Measurements from ENCODE around the gene ELOF1.
"Not testable (repeated sequence)": the region's sequence is repeated elsewhere in the genome, so short reads cannot be mapped to it uniquely, and the experiment has no call there.

Gene ELOF1

GRCh38 chr19:11558881-11559828 is at the start of gene ELOF1:
Gene ELOF1, minus strand, starts transcription at chr19:11559230. Its CDS starts 4,883 bp downstream, at chr19:11554347.
- peak; percentile 76 for FAIRE-seq

- no peak for FAIRE-seq
These were observed 47.5 kb upstream of the ELOF1 start for GRCh38 chr19:11606484-11606883.

GRCh38 chr19:11599704-11600103 is 40.7 kb upstream of the ELOF1 start:
- FAIRE-seq: not testable (repeated sequence)

GRCh38 chr19:11598746-11599145 is 39.7 kb upstream of the ELOF1 start:
- FAIRE-seq: no peak

GRCh38 chr19:11598103-11598483 is 39.1 kb upstream of the ELOF1 start:
- no peak for FAIRE-seq

- peak; percentile 96 for FAIRE-seq
These were observed 38.4 kb upstream of the ELOF1 start, which contains the start of gene ZNF627 for GRCh38 chr19:11597202-11598102. Gene ZNF627, plus strand, starts transcription at chr19:11597483. Its CDS starts 145 bp downstream, at chr19:11597628.

- no peak for FAIRE-seq
These were observed 37.1 kb upstream of the ELOF1 start for GRCh38 chr19:11596156-11596555.

- no peak for FAIRE-seq
These were observed 35.1 kb upstream of the ELOF1 start for GRCh38 chr19:11594084-11594483.

- no peak for FAIRE-seq
These were observed 29.1 kb upstream of the ELOF1 start for GRCh38 chr19:11587975-11588631.

- FAIRE-seq: no peak
These were observed 28.4 kb upstream of the ELOF1 start for GRCh38 chr19:11587302-11587974.

- FAIRE-seq: no peak
These were observed 27.3 kb upstream of the ELOF1 start for GRCh38 chr19:11586331-11586730.

GRCh38 chr19:11581740-11582139 is 22.7 kb upstream of the ELOF1 start:
- no peak for FAIRE-seq

GRCh38 chr19:11580116-11580515 is 21.1 kb upstream of the ELOF1 start:
- FAIRE-seq: no peak

GRCh38 chr19:11578258-11579142 is 19.5 kb upstream of the ELOF1 start:
- FAIRE-seq: no peak

- FAIRE-seq: no peak
These were observed 18.6 kb upstream of the ELOF1 start, which contains the start of gene ACP5 for GRCh38 chr19:11577451-11578257. Gene ACP5, minus strand, starts transcription at chr19:11577645. Its CDS starts 328 bp downstream, at chr19:11577317.

- FAIRE-seq: no peak
These were observed 17.2 kb upstream of the ELOF1 start for GRCh38 chr19:11576227-11576626.

GRCh38 chr19:11574689-11575088 is 15.7 kb upstream of the ELOF1 start:
- no peak for FAIRE-seq

- FAIRE-seq: not testable (repeated sequence)
These were observed 14.7 kb upstream of the ELOF1 start for GRCh38 chr19:11573763-11574162.

GRCh38 chr19:11573354-11573753 is 14.3 kb upstream of the ELOF1 start:
- FAIRE-seq: not testable (repeated sequence)

- FAIRE-seq: no peak
These were observed 11.0 kb upstream of the ELOF1 start for GRCh38 chr19:11570039-11570462.

All from endometrium (tissue), 2 donors.